ENCODE results near the gene MPHOSPH10. TPM values are rescaled to one million over a fixed set of nuclear protein-coding genes. Genes with fewer than 3 reads are reported as not detected.
"Not testable (repeated sequence)": the region's sequence is repeated elsewhere in the genome, so short reads cannot be mapped to it uniquely, and the experiment has no call there.

The MPHOSPH10 gene
- total RNA-seq, 4 donors from 2014 or later: 16.7 to 34.0 (median 24.7) TPM

DNA sequence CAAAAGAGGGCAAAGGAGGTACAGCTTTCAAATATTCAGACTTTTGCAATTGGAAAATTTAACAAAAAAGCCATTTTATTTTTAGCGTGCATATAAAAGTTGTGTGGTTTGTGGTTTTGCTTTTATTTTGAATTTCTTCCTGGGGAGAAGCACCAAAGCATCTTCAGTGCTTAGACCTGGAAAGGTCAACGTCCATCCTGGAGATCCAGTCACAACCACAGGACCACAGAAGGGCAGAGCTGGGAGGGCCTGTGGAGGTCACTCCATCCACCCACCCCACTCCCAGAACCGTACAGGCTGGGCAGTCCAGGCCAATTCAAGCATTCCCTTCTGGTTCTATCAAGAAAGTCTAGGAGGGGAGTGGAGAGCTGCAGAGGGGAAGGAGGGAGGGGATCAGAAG is 43.8 kb downstream of the MPHOSPH10 start:
- Histone ChIP-seq H3K9me3 (no peaks in the 10 kb centered on the region), H3K27me3 (peaks cover 4% of the 10 kb centered on the region), H3K27ac (no peak overlapping the region), H3K4me3 (no peak overlapping the region), H3K4me1 (no peaks in the 10 kb centered on the region), H3K36me3 (no peaks in the 10 kb centered on the region)
- TF ChIP-seq POLR2AphosphoS5 (IDR thresholded peaks at IDR 0.05): no peak
- TF ChIP-seq, protein P1, sequence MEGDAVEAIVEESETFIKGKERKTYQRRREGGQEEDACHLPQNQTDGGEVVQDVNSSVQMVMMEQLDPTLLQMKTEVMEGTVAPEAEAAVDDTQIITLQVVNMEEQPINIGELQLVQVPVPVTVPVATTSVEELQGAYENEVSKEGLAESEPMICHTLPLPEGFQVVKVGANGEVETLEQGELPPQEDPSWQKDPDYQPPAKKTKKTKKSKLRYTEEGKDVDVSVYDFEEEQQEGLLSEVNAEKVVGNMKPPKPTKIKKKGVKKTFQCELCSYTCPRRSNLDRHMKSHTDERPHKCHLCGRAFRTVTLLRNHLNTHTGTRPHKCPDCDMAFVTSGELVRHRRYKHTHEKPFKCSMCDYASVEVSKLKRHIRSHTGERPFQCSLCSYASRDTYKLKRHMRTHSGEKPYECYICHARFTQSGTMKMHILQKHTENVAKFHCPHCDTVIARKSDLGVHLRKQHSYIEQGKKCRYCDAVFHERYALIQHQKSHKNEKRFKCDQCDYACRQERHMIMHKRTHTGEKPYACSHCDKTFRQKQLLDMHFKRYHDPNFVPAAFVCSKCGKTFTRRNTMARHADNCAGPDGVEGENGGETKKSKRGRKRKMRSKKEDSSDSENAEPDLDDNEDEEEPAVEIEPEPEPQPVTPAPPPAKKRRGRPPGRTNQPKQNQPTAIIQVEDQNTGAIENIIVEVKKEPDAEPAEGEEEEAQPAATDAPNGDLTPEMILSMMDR (IDR thresholded peaks at IDR 0.05): no peak
- no peak for TF ChIP-seq POLR2A (IDR thresholded peaks at IDR 0.05)
- no peak for DNase-seq (ENCODE audit: low spot score in 2 of 2)
- 66% methylated on average over 3 of the region's 3 CpGs for WGBS

DNA sequence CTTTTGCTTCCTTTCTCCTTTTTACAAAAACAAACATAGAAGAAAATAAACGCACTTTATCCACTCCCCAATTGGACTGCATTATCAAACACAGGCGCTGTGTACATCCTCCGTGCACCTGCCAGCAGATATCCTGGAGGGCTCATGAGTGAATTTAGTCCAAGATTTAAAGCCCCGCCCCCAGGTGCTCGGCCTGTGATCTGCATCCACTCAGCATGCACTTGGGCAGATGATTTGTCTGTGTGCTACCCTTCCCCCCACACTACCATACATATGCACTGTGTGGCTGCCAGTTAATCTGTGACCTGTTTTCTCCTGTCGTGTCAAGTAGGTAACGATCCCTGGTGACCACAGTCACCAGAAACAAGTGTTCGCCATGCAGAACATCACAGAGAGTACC is 48.4 kb downstream of the MPHOSPH10 start:
- 83% methylated on average over 8 of the region's 8 CpGs for WGBS
- not testable (repeated sequence) for H3K4me3 ChIP-seq; DNase-seq (ENCODE audit: low spot score in 2 of 2); H3K36me3 ChIP-seq; H3K4me1 ChIP-seq; H3K27me3 ChIP-seq; H3K27ac ChIP-seq; H3K9me3 ChIP-seq

DNA sequence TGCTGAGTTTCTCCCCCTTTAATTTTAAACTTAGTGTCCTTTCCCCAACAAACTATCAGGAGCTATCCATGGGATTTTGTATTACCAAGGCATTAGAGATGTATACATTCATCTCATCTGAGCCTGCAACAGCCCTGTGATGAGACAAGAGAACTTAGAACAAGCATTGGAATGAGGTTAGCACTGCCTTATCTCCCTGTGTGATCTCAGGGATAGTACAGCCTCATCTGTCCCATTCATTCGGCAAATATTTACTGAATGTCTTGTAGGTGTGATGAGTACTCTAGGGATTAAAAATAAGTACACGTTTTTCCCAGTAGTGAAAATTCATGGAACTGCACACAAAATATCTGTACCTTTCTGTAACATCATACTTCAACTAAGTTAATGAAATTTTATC is 50.9 kb downstream of the MPHOSPH10 start:
- no peaks in the 10 kb centered on the region for H3K4me1 ChIP-seq
- H3K27ac ChIP-seq: no peak overlapping the region
- no peaks in the 10 kb centered on the region for H3K36me3 ChIP-seq
- no peak for DNase-seq (ENCODE audit: low spot score in 2 of 2)
- no peak for TF ChIP-seq POLR2AphosphoS5 (IDR thresholded peaks at IDR 0.05)
- TF ChIP-seq EP300 (IDR thresholded peaks at IDR 0.05): no peak
- TF ChIP-seq, protein P1 (IDR thresholded peaks at IDR 0.05): no peak
- TF ChIP-seq POLR2A (IDR thresholded peaks at IDR 0.05): no peak
- H3K4me3 ChIP-seq: no peak overlapping the region
- no peaks in the 10 kb centered on the region for H3K9me3 ChIP-seq
- WGBS: 67% methylated on average over 2 of the region's 2 CpGs
- H3K27me3 ChIP-seq: no peaks in the 10 kb centered on the region

DNA sequence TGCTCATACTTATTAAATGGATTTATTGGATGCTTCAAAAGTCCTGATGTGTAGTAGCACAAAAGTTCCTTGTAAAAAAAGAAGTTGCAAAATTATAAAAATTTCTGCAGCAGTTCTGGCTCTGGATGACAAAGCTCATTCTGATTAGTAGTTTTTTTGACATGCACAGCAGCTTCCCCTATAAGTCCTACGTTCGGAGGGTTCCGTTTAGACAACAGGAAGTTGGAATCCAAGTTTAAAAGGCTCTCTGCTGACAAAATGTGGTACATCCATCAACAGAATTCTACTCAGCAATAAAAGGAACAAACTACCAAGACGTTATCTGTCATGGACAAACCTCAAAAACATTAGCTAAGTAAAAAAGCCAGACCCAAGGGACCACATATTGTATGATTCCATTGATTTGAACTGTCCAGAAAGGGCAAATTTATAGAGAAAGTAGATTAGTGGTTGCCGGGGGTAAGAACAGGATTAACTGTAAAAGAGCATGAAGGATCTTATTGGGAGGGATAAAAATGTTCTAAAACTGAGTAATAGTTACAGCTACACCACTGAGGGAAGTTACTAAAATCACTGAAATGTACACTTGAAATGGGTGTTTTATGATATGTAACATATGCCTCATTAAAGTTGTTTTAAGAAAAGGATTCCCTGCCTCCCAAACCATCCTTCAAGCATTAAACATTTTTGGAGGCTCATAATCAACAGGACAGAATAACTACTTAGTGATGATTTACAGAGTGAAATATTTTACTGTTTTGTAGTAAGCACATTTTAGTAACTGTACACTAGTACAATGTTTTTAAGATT is 53.1 kb downstream of the MPHOSPH10 start:
- 56% methylated on average over 5 of the region's 5 CpGs for WGBS
- not testable (repeated sequence) for DNase-seq (ENCODE audit: low spot score in 2 of 2); H3K36me3 ChIP-seq; H3K9me3 ChIP-seq; H3K27me3 ChIP-seq; H3K27ac ChIP-seq; H3K4me3 ChIP-seq; H3K4me1 ChIP-seq

DNA sequence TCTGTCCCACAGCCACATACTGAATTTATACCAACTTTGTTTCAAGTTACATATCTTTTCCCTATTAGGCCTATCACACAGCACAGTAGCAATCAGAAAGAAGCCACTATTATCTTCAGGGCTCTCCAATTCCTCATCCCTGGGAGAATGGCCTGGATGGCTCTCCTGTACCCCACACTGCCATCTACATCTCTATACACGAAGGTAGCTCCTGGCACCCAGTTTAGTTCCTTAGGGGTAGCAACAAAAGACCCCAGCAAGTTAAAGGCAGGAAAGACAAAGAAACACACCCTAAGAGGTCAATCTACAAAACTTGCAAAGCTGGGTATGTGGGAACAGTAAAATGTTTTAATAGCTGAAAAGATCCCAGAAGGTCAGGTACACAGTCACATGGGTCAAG is 56.5 kb downstream of the MPHOSPH10 start:
- H3K27me3 ChIP-seq: no peaks in the 10 kb centered on the region
- no peaks in the 10 kb centered on the region for H3K36me3 ChIP-seq
- H3K4me1 ChIP-seq: no peaks in the 10 kb centered on the region
- no peak overlapping the region for H3K4me3 ChIP-seq
- no peak for DNase-seq (ENCODE audit: low spot score in 2 of 2)
- no peak overlapping the region for H3K27ac ChIP-seq
- no peak for TF ChIP-seq EP300 (IDR thresholded peaks at IDR 0.05)
- TF ChIP-seq POLR2A (IDR thresholded peaks at IDR 0.05): no peak
- TF ChIP-seq, protein P1 (IDR thresholded peaks at IDR 0.05): no peak
- no peak for TF ChIP-seq POLR2AphosphoS5 (IDR thresholded peaks at IDR 0.05)
- H3K9me3 ChIP-seq: no peaks in the 10 kb centered on the region
- WGBS: 74% methylated on average over 1 of the region's 1 CpG

DNA sequence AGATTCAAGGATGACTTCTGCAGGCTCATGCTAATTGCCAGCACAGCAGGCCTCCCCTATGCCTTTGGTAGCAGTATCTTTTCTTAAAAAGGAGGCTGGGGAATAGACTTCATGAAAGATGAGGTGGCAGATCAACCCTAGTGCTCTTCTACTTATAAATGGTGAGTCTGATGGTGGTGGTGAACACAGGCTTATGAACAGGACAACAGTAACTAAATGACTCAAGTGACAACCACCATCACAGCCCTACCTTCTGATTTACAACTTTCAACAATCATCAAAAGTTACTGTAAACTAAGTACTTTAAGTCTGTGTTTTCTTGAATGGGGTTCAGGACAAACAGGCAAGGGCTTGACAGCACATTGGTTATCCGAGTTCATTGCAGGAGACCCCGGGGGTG is 57.2 kb downstream of the MPHOSPH10 start:
- Histone ChIP-seq H3K36me3 (no peaks in the 10 kb centered on the region), H3K27me3 (no peaks in the 10 kb centered on the region), H3K9me3 (no peaks in the 10 kb centered on the region), H3K4me3 (no peak overlapping the region), H3K4me1 (no peaks in the 10 kb centered on the region), H3K27ac (no peak overlapping the region)
- TF ChIP-seq POLR2A (IDR thresholded peaks at IDR 0.05) (no peak), EP300 (IDR thresholded peaks at IDR 0.05) (no peak), POLR2AphosphoS5 (IDR thresholded peaks at IDR 0.05) (no peak)
- TF ChIP-seq, protein P1 (IDR thresholded peaks at IDR 0.05): no peak
- DNase-seq (ENCODE audit: low spot score in 2 of 2): no peak
- 92% methylated on average over 2 of the region's 2 CpGs for WGBS
